ENCODE data around the gene ADCY4. TPM values are rescaled to one million over a fixed set of nuclear protein-coding genes. Genes with fewer than 3 reads are reported as not detected.
A peak's percentile ranks its signal among the peaks of the same experiment; 100 is the strongest.

The ADCY4 gene
- total RNA-seq, 4 donors from 2014 or later = 9.7 to 144 (median 45.6) TPM

DNA sequence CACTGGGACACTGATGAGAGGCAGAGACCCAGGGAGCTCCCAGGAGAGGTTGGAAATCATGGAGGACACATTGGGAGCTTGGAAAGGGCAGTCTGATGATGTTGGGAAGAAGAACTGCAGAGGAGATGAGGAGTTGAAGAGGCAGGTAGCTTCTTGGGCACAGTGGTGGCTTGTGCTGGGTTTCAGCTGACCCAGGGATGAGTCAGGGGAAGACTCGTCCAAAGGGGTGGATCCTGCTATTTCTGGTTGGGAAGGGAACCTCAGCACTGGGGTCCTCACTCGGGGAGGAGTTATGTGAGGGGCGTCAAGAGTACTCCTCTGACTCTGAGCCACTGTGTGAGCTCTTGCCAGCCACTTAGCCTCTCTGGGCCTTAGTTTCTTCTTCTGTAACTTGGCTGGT lies 11.5 kb downstream of the ADCY4 start:
- TF ChIP-seq, protein P1, sequence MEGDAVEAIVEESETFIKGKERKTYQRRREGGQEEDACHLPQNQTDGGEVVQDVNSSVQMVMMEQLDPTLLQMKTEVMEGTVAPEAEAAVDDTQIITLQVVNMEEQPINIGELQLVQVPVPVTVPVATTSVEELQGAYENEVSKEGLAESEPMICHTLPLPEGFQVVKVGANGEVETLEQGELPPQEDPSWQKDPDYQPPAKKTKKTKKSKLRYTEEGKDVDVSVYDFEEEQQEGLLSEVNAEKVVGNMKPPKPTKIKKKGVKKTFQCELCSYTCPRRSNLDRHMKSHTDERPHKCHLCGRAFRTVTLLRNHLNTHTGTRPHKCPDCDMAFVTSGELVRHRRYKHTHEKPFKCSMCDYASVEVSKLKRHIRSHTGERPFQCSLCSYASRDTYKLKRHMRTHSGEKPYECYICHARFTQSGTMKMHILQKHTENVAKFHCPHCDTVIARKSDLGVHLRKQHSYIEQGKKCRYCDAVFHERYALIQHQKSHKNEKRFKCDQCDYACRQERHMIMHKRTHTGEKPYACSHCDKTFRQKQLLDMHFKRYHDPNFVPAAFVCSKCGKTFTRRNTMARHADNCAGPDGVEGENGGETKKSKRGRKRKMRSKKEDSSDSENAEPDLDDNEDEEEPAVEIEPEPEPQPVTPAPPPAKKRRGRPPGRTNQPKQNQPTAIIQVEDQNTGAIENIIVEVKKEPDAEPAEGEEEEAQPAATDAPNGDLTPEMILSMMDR (IDR thresholded peaks at IDR 0.05) = no peak
- DNase-seq (ENCODE audit: low spot score) (no peak), ATAC-seq (ENCODE audit: low FRiP score) (no peak)

DNA sequence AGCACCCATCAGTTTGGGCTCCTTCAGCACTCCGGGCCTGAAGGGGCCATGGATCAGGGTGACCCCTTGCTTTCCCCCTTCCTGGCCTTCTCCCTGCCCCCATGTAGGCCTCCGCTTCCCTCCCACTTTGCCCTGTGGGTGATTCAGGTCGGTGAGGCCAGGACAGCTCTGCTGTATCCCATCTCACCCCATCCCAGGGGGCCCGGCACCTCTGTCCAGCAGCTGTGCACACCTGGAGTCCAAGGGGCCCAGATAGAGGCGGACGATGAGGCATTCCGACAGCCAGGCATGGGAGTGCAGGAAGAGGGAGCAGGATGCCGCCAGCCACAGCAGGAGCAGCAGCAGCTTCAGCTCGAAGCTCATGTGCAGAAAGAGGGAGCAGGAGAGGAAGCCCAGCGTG lies 12.2 kb downstream of the ADCY4 start:
- TF ChIP-seq, protein P1 (IDR thresholded peaks at IDR 0.05) = no peak
- DNase-seq (ENCODE audit: low spot score) (no peak), ATAC-seq (ENCODE audit: low FRiP score) (no peak)

DNA sequence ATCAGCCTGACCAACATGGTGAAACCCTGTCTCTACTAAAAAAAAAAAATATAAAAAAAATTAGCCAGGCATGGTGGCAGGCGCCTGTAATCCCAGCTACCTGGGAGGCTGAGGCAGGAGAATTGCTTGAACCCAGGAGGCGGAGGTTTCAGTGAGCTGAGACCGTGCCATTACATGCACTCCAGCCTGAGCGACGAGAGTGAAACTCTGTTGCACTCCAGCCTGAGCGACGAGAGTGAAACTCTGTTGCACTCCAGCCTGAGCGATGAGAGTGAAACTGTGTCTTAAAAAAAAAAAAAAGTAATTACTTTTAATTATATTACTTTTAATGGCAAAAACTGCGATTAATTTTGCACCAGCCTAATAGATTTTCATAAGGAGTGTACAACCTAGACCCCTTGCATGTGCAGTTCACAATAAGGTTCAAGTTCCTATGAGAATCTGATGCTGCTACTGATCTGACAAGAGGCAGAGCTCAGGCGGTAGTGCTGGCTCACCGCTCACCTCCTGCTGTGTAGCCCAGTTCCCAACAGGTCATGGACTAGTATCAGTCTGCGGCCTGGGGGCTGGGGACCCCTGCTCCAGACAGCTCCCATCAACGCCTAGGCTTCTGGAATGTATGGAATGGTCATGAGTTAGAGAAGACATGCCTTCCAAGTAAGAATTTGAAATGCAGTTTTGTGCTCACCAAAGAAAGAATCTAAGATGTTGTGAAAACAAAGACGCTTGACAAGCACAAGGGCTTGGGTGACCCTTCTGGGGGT lies 13.5 kb downstream of the ADCY4 start:
- ATAC-seq (ENCODE audit: low FRiP score) (no peak), DNase-seq (ENCODE audit: low spot score) (no peak)
- TF ChIP-seq, protein P1 (IDR thresholded peaks at IDR 0.05) = no peak

DNA sequence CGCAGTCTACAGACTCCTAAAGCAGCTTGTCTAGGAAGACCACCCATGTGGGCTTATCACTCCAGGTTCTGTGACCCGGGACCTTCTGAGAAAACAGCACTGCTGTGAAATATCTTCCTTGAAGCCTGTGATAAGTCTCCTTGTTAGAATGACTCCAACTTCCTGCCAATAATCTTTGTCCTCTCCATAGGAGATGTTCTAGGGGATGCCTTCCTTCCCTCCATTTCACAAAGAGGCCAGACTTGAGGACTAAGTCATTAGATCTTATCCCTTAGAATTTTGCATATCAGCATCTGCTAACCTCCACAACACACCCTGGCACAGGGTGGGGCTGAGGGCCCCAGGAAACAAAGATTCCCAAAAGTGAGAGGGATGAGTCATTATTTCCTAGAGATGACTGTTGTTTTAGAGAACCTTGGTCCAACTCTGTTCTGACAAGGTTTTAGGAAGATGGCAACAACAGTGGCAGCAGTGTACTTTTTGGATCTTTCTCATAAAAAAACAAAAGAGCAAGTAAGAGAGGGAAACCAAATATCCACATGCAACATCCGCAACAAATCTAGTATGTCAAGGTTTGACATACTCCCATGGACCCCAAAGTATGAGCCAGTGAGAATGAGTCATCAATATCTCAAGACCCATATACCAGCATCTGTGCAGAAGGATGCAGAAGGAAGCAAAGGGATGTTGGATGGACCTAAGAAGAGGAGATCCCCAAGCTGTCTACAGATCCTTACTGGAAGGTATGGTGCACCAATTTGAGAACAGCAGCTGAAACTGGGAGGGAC lies 17.5 kb downstream of the ADCY4 start:
- ATAC-seq (ENCODE audit: low FRiP score) (peak; percentile 67), DNase-seq (ENCODE audit: low spot score) (no peak)
- TF ChIP-seq, protein P1 (IDR thresholded peaks at IDR 0.05) = no peak

DNA sequence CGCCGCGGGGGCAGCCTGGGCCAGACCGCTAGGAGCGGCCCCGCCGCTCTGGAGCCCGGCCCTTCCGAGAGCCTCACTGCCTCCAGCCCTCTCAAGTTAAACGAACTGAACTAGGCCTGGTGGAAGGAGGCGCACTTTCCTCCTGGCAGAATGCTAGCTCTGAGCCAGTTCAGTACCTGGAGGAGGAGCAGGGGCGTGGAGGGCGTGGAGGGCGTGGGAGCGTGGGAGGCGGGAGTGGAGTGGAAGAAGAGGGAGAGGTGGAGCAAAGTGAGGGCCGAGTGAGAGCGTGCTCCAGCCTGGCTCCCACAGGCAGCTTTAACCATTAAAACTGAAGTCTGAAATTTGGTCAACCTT lies 18.3 kb downstream of the ADCY4 start:
- no peak for DNase-seq (ENCODE audit: low spot score)
- ATAC-seq (ENCODE audit: low FRiP score) = peak; percentile 28
- TF ChIP-seq, protein P1 (IDR thresholded peaks at IDR 0.05) = no peak

DNA sequence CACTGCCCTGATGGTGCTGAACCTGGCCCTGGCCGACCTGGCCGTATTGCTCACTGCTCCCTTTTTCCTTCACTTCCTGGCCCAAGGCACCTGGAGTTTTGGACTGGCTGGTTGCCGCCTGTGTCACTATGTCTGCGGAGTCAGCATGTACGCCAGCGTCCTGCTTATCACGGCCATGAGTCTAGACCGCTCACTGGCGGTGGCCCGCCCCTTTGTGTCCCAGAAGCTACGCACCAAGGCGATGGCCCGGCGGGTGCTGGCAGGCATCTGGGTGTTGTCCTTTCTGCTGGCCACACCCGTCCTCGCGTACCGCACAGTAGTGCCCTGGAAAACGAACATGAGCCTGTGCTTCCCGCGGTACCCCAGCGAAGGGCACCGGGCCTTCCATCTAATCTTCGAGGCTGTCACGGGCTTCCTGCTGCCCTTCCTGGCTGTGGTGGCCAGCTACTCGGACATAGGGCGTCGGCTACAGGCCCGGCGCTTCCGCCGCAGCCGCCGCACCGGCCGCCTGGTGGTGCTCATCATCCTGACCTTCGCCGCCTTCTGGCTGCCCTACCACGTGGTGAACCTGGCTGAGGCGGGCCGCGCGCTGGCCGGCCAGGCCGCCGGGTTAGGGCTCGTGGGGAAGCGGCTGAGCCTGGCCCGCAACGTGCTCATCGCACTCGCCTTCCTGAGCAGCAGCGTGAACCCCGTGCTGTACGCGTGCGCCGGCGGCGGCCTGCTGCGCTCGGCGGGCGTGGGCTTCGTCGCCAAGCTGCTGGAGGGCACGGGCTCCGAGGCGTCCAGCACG lies 18.9 kb downstream of the ADCY4 start:
- DNase-seq (ENCODE audit: low spot score) (no peak), ATAC-seq (ENCODE audit: low FRiP score) (peak; percentile 4)
- TF ChIP-seq, protein P1 (IDR thresholded peaks at IDR 0.05) = no peak
